COR-L47 (cell line): ENCODE measurements around the gene SEC24D.
"Not testable (repeated sequence)": the region's sequence is repeated elsewhere in the genome, so short reads cannot be mapped to it uniquely, and the experiment has no call there.

Experiments
- DNase-seq: peaks from one replicate; lab custom pipeline; 2025; lab: John Stamatoyannopoulos, UW

Gene SEC24D

GRCh38 chr4:118811832-118812231 lies 24.1 kb downstream of the SEC24D start:
- DNase-seq, result no peak

DNA sequence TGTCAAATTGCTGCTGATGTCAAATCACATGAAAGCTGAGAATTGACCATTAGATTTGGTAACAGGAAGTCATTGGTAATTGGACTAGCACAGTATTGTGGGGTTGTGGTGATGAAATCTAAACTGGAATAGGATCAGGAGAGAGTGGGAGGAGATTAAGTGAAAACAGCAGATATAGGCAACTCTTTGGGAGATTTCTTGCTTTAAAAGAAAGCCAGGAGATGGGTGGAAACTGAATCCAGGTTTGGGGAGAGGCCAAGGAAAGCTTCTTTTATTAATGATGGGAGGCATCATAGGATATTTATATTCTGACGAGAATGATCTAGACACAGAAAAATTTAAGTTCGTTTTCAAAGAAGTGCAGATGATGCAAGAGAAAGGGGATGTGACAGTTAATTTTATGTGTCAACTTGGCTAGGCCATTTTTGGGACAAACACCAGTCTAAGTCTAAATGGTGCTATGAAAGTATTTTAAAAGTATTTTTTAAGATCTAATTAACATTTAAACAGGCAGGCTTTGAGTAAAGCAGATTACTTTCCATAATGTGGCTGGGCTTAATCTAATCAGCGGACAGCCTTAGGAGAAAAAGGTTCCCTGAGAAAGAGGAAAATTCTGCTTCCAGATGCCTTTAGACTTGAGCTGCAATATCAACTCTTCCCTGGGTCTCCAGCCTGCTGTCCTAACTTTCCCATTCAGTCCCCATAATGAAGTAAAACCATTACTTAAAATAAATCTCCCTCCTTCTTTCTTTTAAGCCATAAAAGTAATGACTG lies 24.7 kb downstream of the SEC24D start:
- no peak for DNase-seq

- DNase-seq, result no peak
Observed at GRCh38 chr4:118807659-118808058, 28.3 kb downstream of the SEC24D start.

DNA sequence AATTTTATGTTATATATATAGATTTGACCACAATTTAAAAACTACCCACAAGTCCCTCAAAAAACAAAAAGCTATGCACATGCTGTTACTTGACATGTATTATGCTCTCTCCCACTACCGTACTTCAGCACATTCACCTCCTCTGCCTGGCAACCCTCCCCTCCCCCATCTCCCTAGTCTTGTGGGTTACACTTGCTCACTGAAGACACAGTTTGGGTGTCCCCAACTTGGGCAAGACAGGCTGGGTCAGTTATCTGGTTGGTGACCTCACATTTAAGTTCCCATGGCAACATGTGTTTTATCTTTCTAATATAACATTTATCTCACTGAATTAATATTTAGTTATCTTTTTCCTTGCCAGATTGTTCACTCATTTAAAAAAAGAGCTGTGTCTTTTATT lies 32.7 kb downstream of the SEC24D start:
- no peak for DNase-seq

DNA sequence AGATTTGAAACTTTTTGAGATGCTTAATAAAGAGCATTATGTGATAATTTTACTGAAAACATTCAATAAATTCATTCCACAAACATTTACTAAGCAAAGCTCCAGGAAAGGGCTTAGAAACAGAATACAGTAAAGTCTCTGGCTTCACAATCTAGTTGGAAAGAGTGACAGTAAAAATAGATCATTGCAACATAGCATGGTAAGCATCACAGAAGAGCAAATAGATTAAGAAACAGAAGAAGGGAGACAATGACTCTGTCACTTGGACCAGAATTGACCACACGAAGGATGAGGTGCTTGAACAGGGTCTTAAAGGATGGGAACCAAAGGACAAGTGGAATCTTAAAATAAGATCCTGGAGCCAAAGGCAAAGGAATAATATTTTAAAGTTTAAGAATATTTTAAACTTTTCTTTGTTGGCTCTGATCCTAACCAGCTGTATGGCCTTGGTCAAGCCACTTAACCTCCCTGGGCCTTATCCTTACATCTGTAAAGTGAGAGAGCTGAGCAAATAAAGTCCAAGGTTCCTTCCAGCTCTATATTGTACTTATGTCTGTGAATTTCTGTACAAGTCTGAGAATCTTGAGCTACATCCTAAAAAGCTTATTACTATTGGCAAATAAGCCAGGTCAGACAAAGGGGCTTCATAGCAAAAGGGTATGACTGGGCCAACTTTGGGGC lies 33.9 kb downstream of the SEC24D start:
- DNase-seq, result no peak

DNA sequence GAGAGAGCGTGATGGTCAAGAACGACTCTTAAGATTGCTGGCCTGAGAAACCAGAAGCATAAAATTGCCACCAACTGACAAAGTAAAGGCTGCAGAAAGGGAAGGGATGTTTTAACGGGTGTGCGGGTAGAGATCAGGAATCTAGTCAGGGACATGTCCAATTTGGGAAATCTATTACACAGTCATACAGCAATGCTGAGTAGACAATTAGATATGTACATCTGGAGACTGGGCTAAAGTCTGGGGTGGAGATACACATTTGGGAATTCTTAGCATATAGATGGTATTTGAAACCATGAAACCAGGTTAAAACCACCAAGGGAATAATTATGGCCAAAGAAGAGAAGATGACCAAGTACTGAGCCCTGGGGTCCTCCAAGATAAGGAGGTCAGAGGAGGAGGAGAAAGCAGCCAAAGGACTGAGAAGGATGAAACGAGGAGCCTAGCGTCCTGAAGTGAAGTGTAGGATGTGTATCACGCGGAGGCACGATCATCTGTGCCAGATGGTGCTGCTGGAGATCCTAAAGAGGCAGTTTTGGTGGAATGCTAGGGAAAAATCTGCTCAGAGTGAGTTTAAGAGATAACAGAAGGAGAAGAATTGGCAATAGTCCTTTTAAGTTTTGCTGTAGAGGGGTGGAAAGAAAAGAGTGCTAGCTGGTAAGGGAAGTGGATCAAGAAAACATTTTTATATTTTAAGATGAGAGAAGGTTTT lies 36.5 kb downstream of the SEC24D start:
- DNase-seq, result no peak

DNA sequence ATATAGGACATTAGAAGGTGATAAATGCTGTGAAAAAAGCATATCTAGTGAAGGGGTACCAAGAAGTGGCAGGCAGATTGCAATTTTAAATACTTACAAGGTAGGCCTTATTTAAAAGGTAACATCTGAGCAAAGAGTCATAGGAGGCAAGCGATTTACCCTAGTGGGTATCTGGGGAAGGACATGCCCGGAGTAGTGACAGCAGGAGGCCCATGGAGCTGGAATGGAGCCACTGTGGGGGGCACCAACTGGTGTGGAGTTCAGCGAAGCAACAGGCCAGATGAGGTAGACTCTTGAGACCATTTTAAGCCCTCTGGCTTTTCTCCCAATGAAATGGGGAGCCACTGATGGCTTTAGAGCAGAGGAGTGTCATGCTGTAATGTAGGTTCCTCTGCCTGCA lies 37.3 kb downstream of the SEC24D start:
- no peak for DNase-seq

- DNase-seq, result no peak
Observed at GRCh38 chr4:118797558-118798142, 38.3 kb downstream of the SEC24D start.

- DNase-seq, result not testable (repeated sequence)
Observed at GRCh38 chr4:118791690-118792446, 44.1 kb downstream of the SEC24D start.

DNA sequence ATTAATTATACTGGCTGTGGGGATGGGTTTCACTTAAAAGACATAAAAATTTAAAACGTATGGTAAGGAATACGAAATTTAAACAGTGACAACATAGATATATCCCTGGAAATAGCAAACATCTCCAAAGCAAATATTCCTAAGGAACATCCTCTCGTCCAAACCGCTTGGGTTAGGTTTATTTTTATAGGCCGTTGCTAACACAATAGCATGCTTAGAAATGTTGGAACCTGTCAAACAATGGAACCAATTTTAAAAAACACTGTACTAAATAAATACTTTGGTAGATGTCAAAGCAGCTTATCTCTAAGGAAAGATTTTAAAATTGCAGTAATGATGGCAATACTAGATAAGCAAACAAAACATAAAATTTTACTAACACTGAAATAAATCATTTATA lies 45.4 kb downstream of the SEC24D start:
- peak; percentile 48 for DNase-seq

- no peak for DNase-seq
Observed at GRCh38 chr4:118788911-118789310, 47.0 kb downstream of the SEC24D start.

DNA sequence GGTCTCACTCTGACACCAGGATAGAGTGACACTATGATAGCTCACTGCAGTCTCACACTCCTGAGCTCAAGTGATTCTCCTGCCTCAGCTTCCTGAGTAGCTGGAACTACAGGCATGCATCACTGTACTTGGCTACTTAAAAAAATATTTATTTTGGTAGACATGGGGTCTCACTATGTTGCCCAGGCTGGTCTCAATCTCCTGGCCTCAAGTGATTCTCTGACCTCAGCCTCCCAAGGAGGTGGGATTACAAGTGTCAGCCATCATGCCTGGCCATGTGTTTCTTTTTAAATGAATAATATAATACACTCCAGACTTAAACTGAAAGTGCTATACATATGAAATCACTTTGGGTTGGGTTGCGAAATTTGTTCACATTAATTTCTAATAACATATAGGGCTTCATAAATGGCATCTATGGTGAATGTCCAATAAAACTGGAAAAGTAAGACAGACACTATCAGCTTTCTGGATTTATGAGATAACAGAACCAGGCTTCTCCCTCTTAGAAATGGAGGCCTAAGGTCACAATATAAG lies 48.0 kb downstream of the SEC24D start:
- no peak for DNase-seq

GRCh38 chr4:118784776-118785175 lies 51.1 kb downstream of the SEC24D start:
- no peak for DNase-seq

DNA sequence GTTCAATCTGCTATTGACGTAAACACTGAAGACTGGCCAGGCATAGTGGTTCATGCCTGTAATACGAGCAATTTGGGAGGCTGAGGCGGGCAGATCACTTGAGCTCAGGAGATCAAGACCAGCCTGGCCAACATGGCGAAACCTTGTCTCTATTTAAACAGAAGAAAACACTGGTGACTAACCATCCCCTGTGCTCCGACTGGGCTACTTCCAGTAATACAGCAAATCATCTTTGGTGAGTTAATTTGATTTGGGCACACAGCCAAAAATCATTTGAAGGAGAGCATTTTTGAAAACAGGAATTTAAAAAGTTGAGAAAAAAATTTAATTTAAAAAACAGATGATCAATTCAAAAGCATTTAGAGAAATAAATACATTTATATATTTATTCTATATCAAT lies 52.0 kb downstream of the SEC24D start:
- DNase-seq, result peak; percentile 39

DNA sequence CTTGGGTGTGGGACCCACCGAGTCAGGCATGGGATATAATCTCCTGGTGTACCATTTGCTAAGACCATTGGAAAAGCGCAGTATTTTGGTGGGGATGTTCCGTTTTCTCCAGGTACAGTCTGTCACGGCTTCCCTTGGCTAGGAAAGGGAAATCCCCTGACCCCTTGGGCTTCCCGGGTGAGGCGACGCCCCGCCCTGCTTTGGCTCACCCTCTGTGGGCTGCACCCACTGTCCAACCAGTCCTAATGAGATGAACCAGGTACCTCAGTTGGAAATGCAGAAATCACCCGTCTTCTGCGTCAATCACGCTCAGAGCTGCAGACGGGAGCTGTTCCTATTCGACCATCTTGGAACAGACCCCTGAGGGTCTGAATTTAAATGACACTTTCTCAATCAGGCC lies 53.0 kb downstream of the SEC24D start:
- not testable (repeated sequence) for DNase-seq

GRCh38 chr4:118777649-118778048 lies 58.3 kb downstream of the SEC24D start:
- DNase-seq, result not testable (repeated sequence)

DNA sequence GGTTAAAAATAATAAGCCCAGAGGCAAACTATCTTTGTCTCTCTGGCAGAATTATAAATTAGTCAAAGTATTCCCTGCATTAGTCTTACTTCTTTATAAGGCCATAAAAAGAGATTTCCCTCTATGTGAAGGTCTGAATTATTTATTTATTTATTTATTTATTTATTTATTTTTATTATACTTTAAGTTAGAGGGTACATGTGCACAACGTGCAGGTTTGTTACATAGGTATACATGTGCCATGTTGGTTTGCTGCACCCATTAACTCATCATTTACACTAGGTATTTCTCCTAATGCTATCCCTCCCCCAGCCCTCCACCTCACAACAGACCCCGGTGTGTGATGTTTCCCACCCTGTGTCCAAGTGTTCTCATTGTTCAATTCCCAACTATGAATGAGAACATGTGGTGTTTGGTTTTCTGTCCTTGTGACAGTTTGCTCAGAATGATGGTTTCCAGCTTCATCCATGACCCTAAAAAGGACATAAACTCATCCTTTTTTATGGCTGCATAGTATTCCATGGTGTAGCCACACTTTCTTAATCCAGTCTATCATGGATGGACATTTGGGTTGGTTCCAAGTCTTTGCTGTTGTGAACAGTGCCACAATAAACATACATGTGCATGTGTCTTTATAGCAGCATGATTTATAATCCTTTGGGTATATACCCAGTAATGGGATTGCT lies 58.8 kb downstream of the SEC24D start:
- DNase-seq, result not testable (repeated sequence)

DNA sequence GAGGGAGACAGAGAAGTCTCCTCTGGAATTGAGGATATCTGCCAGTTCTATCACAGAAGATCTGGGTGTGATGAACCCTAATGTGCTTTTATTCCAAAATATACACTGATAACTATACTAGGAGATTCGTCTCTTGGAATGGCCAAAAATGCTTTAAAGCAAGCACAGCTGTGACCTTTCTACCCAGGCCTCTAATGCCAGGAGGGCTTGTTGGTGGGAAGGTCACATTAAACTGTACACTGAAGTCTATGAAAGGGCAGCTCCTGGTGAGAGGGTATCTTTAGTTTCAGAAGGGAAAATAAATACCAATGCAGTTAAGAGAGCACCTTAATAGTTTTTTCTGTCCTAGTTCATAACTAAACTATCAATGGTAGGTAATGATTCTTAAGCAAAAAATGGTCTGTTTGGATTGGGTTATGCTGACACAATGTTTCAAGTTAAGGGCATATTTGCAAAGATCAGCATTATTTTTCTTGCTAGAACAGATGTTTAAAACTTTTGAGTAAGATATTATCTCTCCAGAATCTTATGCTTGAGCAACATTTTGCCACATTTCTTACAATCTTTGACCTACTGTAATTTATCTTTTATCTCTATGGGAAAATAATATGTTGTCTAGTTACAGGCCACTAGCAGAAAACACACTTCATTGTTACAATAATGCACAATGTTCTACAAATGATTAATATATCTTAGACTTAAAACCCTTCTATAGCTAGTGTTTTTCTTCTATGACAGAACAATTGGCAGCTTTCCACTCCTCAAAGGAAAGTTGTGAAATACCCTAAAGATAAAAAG lies 59.6 kb downstream of the SEC24D start:
- DNase-seq, result no peak

- no peak for DNase-seq
Observed at GRCh38 chr4:118775405-118775804, 60.5 kb downstream of the SEC24D start.

DNA sequence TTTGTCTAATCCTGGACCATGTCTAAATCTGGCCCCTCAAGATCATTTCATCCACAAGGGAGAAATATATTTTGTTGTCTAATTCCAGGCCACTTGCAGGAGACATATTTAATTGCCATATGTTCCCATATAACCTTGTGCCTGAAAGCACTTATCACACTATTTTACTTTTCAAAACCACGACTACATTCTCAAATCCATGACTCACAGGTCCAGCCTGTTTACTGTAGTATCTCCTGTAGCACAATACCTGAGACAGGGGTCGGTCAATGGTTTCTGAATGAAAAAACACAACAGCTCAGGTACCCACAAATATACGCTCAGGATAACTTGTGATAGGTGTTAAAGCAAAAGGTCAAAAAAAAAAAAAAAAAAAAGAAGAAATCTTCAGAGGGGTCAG lies 60.9 kb downstream of the SEC24D start:
- DNase-seq, result no peak
